HCT116 (cell line): ENCODE data around the gene RAD52. TPM values are rescaled to one million over a fixed set of nuclear protein-coding genes. Genes with fewer than 3 reads are reported as not detected.

ENCODE experiments used
- ATAC-seq: fragments of 200-7000 bp; cut with Tn5 transposase; 2 replicates; pipeline ENCODE4 v1.9.1; 2020; ENCODE audit warnings: mild to moderate bottlenecking, moderate library complexity
- BruUV-seq: library from RNA; stranded (reverse); fragments of 400-500 nt; replicated peaks from 2 replicates; lab custom pipeline; 2021; lab: Mats Ljungman, UMichigan
- CTCF ChIA-PET: fragments of 300-600 bp; sonication (Branson Sonifier 250); formaldehyde crosslinking; loops from one replicate; lab custom pipeline; 2021; ENCODE audit warnings: antibody characterized with exemption; lab: Charles Lee
- POLR2A ChIA-PET: fragments of 300-600, 350-600 bp; sonication (Branson Sonifier 250); formaldehyde crosslinking; loops from one replicate; lab custom pipeline; 2021; ENCODE audit warnings: antibody characterized with exemption; lab: Charles Lee
- RAD21 ChIA-PET, 2 experiments: fragments of 300-600 bp; sonication (Branson Sonifier 250); formaldehyde crosslinking; loops; one replicate each; lab custom pipeline; 2023; ENCODE audit warnings: low total read pairs in 2 of 2; ENCODE audit not compliant: uncharacterized antibody in 2 of 2, unreplicated experiment in 2 of 2, low non-redundant PET in 1 of 2; lab: Charles Lee
- DNase-seq: peaks from one replicate; pipeline ENCODE4 v3.0.0-alpha.2; 2010; ENCODE audit warnings: low read depth, low spot score
- H2AFZ ChIP-seq: fragments of 200-600 bp; shearing (Covaris generic), sonication (generic); 2 replicates; pipeline ENCODE4 v1.6.1; 2017; ENCODE audit warnings: low read depth, mixed run types, mixed read lengths, antibody characterized with exemption, low read length; ENCODE audit not compliant: poor library complexity, severe bottlenecking
- H3K27ac ChIP-seq: 2 replicates; pipeline ENCODE4 v1.5.1; 2012; ENCODE audit warnings: low read depth, low read length
- H3K27me3 ChIP-seq: fragments of 200-600 bp; sonication (generic); 2 replicates; pipeline ENCODE4 v1.6.1; 2016; ENCODE audit warnings: mixed run types, low read length, mixed read lengths; ENCODE audit not compliant: insufficient read depth
- H3K36me3 ChIP-seq, 2 experiments: fragments of 200-500 bp in 1 of 2; fragments of 200-600 bp in 1 of 2; sonication (Bioruptor generic) in 1 of 2; sonication (generic) in 1 of 2; 2 replicates each; pipeline versions ENCODE4 v1.5.1 to v1.6.1; 2014 to 2016; ENCODE audit warnings: low read length in 2 of 2, inconsistent platforms in 1 of 2, mixed read lengths in 1 of 2, mixed run types in 1 of 2; ENCODE audit not compliant: insufficient read depth in 2 of 2, control insufficient read depth in 1 of 2
- H3K4me1 ChIP-seq, 2 experiments: fragments of 200-600 bp in 1 of 2; sonication (generic) in 1 of 2; 2 replicates each; pipeline versions ENCODE4 v1.5.1 to v1.6.1; 2012 to 2017; ENCODE audit warnings: low read length in 2 of 2, inconsistent platforms in 1 of 2, mild to moderate bottlenecking in 1 of 2, mixed read lengths in 1 of 2, mixed run types in 1 of 2, moderate library complexity in 1 of 2; ENCODE audit not compliant: insufficient read depth in 2 of 2, control insufficient read depth in 1 of 2
- H3K4me2 ChIP-seq: fragments of 200-600 bp; sonication (generic); 2 replicates; pipeline ENCODE4 v1.6.1; 2017; ENCODE audit warnings: mixed run types, low read length, mixed read lengths
- H3K4me3 ChIP-seq, 2 experiments: fragments of 200-600 bp in 1 of 2; sonication (generic) in 1 of 2; replicated peaks in 1 of 2; 2 replicates each; pipeline ENCODE4 v1.5.1; 2011 to 2016; ENCODE audit warnings: low read length in 2 of 2, control low read depth in 1 of 2, low read depth in 1 of 2, mild to moderate bottlenecking in 1 of 2, mixed read lengths in 1 of 2, mixed run types in 1 of 2
- H3K79me2 ChIP-seq: fragments of 200-600 bp; sonication (generic); 2 replicates; pipeline ENCODE4 v1.6.1; 2017; ENCODE audit warnings: mild to moderate bottlenecking, mixed run types, low read length, moderate library complexity, mixed read lengths; ENCODE audit not compliant: insufficient read depth
- H3K9ac ChIP-seq: fragments of 200-600 bp; sonication (generic); 2 replicates; pipeline ENCODE4 v1.6.1; 2016; ENCODE audit warnings: low read length, mixed read lengths
- H3K9me2 ChIP-seq: fragments of 200-600 bp; sonication (generic), shearing (Covaris generic); 2 replicates; pipeline ENCODE4 v1.6.1; 2017; ENCODE audit warnings: mixed run types, mild to moderate bottlenecking, moderate library complexity; ENCODE audit not compliant: insufficient read depth
- H3K9me3 ChIP-seq, 2 experiments: fragments of 200-500 bp in 1 of 2; fragments of 200-600 bp in 1 of 2; sonication (Bioruptor generic) in 1 of 2; sonication (generic) in 1 of 2; 2 replicates each; pipeline ENCODE4 v1.6.1; 2014 to 2017; ENCODE audit warnings: low read length in 2 of 2, mixed read lengths in 2 of 2, inconsistent platforms in 1 of 2, low read depth in 1 of 2, mild to moderate bottlenecking in 1 of 2, mixed run types in 1 of 2, moderate library complexity in 1 of 2; ENCODE audit not compliant: control insufficient read depth in 1 of 2, insufficient read depth in 1 of 2
- H4K20me1 ChIP-seq: fragments of 200-600 bp; sonication (generic), shearing (Covaris generic); 2 replicates; pipeline ENCODE4 v1.6.1; 2017; ENCODE audit warnings: mixed run types, mild to moderate bottlenecking, moderate library complexity; ENCODE audit not compliant: insufficient read depth
- EZH2 ChIP-seq: fragments of 200-600 bp; sonication (generic); IDR thresholded peaks from 2 replicates; pipeline ENCODE4 v1.6.1; 2017; ENCODE audit warnings: antibody characterized with exemption, mixed run types
- POLR2A ChIP-seq: IDR thresholded peaks from 2 replicates; pipeline ENCODE4 v1.7.0; 2011; ENCODE audit warnings: borderline replicate concordance; ENCODE audit not compliant: insufficient read depth, insufficient read length; ENCODE audit errors: extremely low read depth
- POLR2AphosphoS5 ChIP-seq: IDR thresholded peaks from 2 replicates; pipeline ENCODE4 v1.6.1; 2011; ENCODE audit warnings: mild to moderate bottlenecking, low read depth, low read length, moderate library complexity
- intact Hi-C: fragments of 100-400 bp; cut with micrococcal nuclease; formaldehyde crosslinking; loops from 2 replicates; pipeline ENCODE4 v1.10.0; 2022
- total RNA-seq: library from RNA; stranded (reverse); gene quantifications from one replicate; pipeline ENCODE4 v1.2.1, GENCODE V29; 2021; ENCODE audit not compliant: unreplicated experiment
- TF ChIP-seq, protein P1 (sequence below): IDR thresholded peaks from 2 replicates; pipeline ENCODE4 v1.6.1; 2012; ENCODE audit warnings: low read depth

The RAD52 gene
- total RNA-seq, 1 experiment from 2014 or later = 24.4 TPM

DNA sequence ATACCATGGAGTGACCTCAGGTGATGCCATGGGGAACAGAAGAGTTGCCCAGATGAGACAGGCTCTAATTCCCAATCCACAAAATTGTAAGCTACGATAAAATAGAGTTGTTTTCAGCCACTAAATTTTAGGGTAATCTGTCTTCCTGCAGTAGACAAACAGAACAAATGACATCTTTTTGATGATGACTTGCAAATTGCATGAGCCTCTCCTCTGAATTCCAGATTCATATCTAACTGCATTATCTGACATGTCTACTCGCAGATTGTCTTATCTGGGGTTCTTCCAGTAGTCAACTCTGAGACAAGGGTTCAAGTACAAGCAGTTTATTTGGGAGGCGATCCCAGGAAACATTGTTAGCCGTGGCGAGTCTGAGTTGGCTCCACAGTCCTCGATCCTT lies 27.1 kb upstream of the RAD52 start (continued):
- TF ChIP-seq, protein P1, sequence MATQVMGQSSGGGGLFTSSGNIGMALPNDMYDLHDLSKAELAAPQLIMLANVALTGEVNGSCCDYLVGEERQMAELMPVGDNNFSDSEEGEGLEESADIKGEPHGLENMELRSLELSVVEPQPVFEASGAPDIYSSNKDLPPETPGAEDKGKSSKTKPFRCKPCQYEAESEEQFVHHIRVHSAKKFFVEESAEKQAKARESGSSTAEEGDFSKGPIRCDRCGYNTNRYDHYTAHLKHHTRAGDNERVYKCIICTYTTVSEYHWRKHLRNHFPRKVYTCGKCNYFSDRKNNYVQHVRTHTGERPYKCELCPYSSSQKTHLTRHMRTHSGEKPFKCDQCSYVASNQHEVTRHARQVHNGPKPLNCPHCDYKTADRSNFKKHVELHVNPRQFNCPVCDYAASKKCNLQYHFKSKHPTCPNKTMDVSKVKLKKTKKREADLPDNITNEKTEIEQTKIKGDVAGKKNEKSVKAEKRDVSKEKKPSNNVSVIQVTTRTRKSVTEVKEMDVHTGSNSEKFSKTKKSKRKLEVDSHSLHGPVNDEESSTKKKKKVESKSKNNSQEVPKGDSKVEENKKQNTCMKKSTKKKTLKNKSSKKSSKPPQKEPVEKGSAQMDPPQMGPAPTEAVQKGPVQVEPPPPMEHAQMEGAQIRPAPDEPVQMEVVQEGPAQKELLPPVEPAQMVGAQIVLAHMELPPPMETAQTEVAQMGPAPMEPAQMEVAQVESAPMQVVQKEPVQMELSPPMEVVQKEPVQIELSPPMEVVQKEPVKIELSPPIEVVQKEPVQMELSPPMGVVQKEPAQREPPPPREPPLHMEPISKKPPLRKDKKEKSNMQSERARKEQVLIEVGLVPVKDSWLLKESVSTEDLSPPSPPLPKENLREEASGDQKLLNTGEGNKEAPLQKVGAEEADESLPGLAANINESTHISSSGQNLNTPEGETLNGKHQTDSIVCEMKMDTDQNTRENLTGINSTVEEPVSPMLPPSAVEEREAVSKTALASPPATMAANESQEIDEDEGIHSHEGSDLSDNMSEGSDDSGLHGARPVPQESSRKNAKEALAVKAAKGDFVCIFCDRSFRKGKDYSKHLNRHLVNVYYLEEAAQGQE = no peak
- no peak for TF ChIP-seq EZH2
- TF ChIP-seq, all 23 proteins: peak for 0

DNA sequence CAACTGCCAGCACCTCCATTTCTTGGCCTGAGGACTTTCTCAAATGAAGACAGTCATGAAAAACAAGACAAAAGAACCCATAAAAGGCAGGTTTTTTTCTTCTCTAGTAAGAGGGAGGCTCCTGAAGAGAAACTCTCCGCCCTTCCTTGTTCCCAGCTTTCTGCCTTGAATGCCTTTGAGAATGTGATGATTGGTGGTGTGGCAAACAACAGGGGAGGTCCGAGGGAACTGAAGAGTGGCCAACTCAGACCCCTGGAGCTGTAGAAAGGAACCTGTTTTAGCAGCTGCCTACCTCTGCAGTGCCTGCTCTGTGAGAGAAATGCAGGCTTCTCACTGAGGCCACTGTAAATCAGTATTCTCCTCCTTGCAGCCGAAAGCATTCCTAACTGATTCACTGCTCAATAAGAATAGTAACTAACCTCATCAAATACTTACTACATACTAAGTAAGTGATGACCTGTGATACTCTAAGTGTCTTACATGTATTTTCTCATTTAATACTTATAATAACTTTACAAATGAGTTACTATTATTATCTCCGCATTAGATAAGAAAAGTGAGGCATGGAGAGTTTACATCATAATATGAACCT lies 24.9 kb upstream of the RAD52 start:
- H2AFZ ChIP-seq = no peak overlapping the region
- H3K27me3 ChIP-seq = no peaks in the 10 kb centered on the region
- no peaks in the 10 kb centered on the region for H3K36me3 ChIP-seq
- ATAC-seq (no peak), DNase-seq (no peak)
- H3K27ac ChIP-seq = no peak overlapping the region
- no peak overlapping the region for H3K4me3 ChIP-seq
- H3K9me3 ChIP-seq = no peaks in the 10 kb centered on the region
- H3K9me2 ChIP-seq = 0 out of 2 replicates have a peak, but pooled peaks cover 5% of the 10 kb centered on the region
- TF ChIP-seq POLR2A (no peak), POLR2AphosphoS5 (no peak)
- peaks cover 3 to 13% of the 10 kb centered on the region in 2 experiments; a peak in 3 of 4 replicates for H3K4me1 ChIP-seq
- CTCF ChIA-PET = interaction anchor here (0.8 kb wide), 1 partner anchor 182 kb away, joined by 3 read pairs; no protein-coding TSS in a partner anchor
- no peak overlapping the region for H3K9ac ChIP-seq
- POLR2A ChIA-PET = no interaction called here
- no peak overlapping the region for H3K4me2 ChIP-seq
- no peaks in the 10 kb centered on the region for H4K20me1 ChIP-seq
- H3K79me2 ChIP-seq = no peaks in the 10 kb centered on the region
- RAD21 ChIA-PET = no interaction called here
- intact Hi-C loops = no loop called here
- BruUV-seq = no TSS peak
